OCI-LY1 (cell line): ENCODE results near the gene ATP9B.

Experiments
- CTCF ChIP-seq: fragments of 200-600 bp; sonication (generic), shearing (Covaris generic); IDR thresholded peaks from 2 replicates; pipeline ENCODE4 v1.5.1; 2017; ENCODE audit warnings: mild to moderate bottlenecking, antibody characterized with exemption, low read length, moderate library complexity, mixed read lengths
- EZH2 ChIP-seq: fragments of 200-600 bp; sonication (generic), shearing (Covaris generic); IDR thresholded peaks from 2 replicates; pipeline ENCODE4 v1.8.0; 2017; ENCODE audit warnings: borderline replicate concordance, mixed run types, mild to moderate bottlenecking, antibody characterized with exemption, low read length, moderate library complexity, mixed read lengths

GRCh38 chr18:79309614-79310358 is 240.6 kb downstream of the ATP9B start:
- TF ChIP-seq EZH2 (no peak), CTCF (no peak)
